GM20000 (cell line): ENCODE results near the gene UCN3.

Experiments
- DNase-seq: peaks from one replicate; pipeline ENCODE4 v3.0.0; 2012; ENCODE audit warnings: low spot score
- CTCF ChIP-seq: IDR thresholded peaks from 2 replicates; pipeline ENCODE4 v1.5.1; 2012; ENCODE audit warnings: mild to moderate bottlenecking, control low read depth; ENCODE audit errors: extremely low read depth, missing control alignments

The UCN3 gene

GRCh38 chr10:5334196-5334880, 30.4 kb upstream of the UCN3 start:
- no peak for DNase-seq
- TF ChIP-seq CTCF: no peak

GRCh38 chr10:5338010-5338409, 26.8 kb upstream of the UCN3 start:
- DNase-seq: no peak
- no peak for TF ChIP-seq CTCF

GRCh38 chr10:5343092-5343491, 21.7 kb upstream of the UCN3 start:
- no peak for TF ChIP-seq CTCF
- no peak for DNase-seq

GRCh38 chr10:5343561-5343960, 21.2 kb upstream of the UCN3 start:
- DNase-seq: no peak
- no peak for TF ChIP-seq CTCF

- no peak for TF ChIP-seq CTCF
Measured at GRCh38 chr10:5343979-5344378, 20.8 kb upstream of the UCN3 start.

GRCh38 chr10:5344746-5345145, 20.0 kb upstream of the UCN3 start:
- no peak for DNase-seq
- no peak for TF ChIP-seq CTCF

More at GRCh38 chr10:5343979-5344378, 20.8 kb upstream of the UCN3 start:
- no peak for DNase-seq

- TF ChIP-seq CTCF: no peak
- no peak for DNase-seq
Measured at GRCh38 chr10:5346881-5347280, 17.9 kb upstream of the UCN3 start.
